NOMO-1 treated with dmso at 0.1 percent for 144 hours (cell line): ENCODE data around the gene ZSWIM1.
"Not testable (repeated sequence)": the region's sequence is repeated elsewhere in the genome, so short reads cannot be mapped to it uniquely, and the experiment has no call there.

ENCODE experiments used
- DNase-seq: peaks from one replicate; lab custom pipeline; 2025; ENCODE audit not compliant: unreplicated experiment; lab: John Stamatoyannopoulos, UW

Gene ZSWIM1

GRCh38 chr20:45887346-45887715 is 6.3 kb downstream of the ZSWIM1 start, which contains the start of gene SPATA25:
Gene SPATA25, minus strand, starts transcription at chr20:45887622. Its CDS starts 32 bp downstream, at chr20:45887590.
- no peak for DNase-seq

DNA sequence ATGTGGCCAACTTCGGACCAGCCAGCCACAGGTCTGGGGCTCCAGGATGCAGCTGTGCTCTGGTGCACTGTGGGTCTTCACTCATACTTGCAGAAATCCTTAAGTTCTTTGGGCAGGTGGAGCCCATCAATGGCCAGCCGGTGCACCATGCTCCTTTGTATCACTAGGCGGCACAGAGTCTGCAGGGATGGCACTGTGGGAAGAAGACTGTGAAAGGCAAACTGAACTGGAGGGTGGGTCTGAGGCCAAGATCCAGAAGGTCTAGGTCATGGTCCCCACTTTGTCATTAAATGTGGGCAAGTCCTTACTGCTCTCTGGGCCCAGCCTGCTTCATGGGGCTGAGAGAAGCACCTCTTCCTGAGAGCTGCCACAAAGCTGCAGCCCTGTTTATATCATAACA is 7.7 kb downstream of the ZSWIM1 start:
- no peak for DNase-seq

DNA sequence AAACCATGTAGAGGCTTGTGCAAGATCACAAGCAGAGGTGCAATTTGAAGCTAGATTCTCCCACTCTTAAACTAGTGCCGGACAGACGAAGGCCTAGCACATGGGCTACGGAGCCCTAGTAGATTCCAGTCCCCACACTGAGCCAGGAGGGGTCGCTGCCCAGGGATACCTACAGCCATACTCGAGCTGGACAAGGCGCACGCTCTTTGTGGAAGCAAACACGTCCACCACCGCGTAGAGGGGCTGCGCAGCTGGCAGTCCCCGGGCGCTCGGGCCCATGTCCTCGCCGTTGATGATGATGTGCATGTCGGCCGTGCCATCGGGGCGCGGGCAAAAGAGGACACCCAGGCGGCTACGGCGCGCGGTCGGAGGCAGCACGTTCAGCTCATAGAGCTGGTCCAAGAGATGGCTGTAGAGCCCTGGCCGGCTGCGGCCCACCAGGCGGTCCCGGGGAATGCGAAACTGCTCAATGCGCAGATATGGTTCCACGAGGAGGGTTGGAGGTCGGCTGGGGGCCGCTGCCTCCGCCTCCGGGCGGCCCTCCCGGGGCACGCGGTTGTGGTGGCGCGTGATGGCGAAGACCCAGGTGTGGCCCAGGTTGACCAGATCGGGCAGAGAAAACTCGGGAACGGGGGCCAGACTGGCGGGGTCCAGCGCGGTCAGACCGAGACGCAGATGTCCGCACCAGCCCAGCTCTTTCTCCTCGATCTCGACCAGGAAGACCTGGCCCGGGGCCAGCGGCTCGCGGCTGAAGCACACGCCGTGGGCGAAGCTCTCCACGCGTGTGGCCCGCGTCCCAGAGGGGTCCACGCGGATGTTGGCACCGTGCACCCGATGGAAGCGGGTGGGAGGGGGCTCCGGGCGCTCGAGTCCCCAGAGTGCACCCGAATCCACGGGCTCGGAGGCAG is 9.3 kb downstream of the ZSWIM1 start:
- peak; percentile 21 for DNase-seq

DNA sequence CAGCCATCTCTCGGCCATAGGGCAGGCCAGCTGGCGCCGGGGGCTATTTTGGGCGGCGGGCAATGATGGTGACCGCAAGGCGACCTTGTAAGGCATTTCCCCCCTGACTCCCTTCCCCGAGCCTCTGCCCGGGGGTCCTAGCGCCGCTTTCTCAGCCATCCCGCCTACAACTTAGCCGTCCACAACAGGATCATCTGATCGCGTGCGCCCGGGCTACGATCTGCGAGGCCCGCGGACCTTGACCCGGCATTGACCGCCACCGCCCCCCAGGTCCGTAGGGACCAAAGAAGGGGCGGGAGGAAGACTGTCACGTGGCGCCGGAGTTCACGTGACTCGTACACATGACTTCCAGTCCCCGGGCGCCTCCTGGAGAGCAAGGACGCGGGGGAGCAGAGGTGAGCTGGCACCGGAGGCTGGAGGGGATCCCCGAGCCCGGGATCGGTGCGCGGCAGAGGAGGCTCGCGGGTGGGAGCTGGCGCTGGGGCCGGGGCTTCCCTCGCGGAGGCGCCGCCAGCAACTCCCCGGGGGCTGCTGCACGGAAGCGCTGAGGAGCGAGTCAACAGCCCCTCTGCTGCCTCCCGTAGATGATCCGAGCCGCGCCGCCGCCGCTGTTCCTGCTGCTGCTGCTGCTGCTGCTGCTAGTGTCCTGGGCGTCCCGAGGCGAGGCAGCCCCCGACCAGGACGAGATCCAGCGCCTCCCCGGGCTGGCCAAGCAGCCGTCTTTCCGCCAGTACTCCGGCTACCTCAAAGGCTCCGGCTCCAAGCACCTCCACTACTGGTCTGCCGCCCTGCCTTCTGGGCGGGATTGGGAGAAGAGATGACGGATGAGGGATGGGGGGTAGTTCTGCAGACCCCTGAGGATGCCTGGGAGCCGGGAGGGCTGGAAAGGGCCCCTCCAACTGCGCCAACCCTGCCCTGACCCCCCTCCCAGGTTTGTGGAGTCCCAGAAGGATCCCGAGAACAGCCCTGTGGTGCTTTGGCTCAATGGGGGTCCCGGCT is 10.3 kb downstream of the ZSWIM1 start, which contains the start of the genes CTSA and NEURL2:
CTSA (plus strand) TSS at position 351 of the 999 bp plus-strand sequence; CDS start at position 585, 234 bp downstream.
NEURL2 (minus strand) TSS at position 224 of the 999 bp plus-strand sequence; CDS start at position 7, 217 bp downstream.
- DNase-seq = peak; percentile 67

DNA sequence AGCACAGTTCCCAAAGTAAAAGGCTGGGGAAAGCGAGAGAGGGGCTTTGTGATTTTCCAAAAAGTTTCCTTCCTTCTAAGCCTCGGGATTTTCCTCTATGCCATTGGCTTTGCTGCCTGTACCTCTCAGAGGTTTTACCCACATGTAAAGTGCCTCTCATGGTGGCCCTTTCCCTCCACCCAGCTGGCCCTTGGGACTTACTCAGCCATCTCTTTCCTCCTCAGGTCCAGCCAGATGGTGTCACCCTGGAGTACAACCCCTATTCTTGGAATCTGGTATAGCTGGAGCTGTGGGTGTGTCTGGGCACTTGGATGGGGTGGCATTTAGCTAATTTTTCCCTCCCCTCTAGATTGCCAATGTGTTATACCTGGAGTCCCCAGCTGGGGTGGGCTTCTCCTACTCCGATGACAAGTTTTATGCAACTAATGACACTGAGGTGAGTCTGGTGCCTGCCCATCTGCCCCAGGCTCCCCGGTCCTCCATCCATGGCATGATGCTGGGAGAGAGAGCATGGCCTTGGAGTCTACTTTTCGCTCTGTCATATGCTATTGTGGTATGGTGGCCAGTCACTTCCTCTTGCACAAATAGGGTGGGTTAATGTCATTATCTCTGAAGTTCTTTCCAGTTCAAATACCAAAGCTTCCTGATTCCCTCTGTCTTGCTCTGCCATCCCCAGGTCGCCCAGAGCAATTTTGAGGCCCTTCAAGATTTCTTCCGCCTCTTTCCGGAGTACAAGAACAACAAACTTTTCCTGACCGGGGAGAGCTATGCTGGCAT is 11.2 kb downstream of the ZSWIM1 start:
- peak; percentile 15 for DNase-seq

GRCh38 chr20:45892828-45893500 is 11.9 kb downstream of the ZSWIM1 start:
- DNase-seq = no peak

- no peak for DNase-seq
Measured at GRCh38 chr20:45893831-45894230, 12.8 kb downstream of the ZSWIM1 start.

DNA sequence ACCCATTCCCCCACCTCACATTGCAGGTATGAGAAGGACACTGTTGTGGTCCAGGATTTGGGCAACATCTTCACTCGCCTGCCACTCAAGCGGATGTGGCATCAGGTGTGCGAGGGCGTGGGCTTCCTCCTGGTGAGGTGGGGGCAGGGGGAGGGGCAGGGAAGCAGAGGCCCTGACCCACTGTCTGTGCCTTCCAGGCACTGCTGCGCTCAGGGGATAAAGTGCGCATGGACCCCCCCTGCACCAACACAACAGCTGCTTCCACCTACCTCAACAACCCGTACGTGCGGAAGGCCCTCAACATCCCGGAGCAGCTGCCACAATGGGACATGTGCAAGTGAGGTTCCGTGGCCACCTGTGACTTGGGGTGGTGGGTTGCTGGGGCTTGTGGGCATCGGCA is 13.8 kb downstream of the ZSWIM1 start:
- DNase-seq = no peak

- DNase-seq = no peak
Measured at GRCh38 chr20:45896641-45897161, 15.7 kb downstream of the ZSWIM1 start.

DNA sequence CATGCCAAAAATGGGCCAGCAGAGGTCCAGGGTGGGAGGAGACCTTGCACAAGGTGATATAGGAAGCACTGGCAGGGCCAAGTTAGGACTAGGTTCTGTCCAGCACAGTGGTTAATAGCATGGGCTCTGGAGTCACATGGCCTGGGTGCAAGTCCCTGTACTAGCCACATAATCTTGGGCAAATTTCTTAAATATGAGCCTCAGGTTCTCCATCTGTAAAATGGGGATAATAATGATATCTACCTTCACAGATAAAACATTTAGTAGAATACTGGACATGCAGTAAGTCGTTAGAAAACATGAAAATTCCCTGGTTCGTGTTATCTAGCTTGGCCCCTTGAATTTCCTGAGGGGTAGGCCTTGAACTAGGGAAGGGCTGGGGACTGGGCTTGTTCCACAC is 16.3 kb downstream of the ZSWIM1 start:
- no peak for DNase-seq

GRCh38 chr20:45897692-45898091 is 16.7 kb downstream of the ZSWIM1 start:
- DNase-seq = no peak

DNA sequence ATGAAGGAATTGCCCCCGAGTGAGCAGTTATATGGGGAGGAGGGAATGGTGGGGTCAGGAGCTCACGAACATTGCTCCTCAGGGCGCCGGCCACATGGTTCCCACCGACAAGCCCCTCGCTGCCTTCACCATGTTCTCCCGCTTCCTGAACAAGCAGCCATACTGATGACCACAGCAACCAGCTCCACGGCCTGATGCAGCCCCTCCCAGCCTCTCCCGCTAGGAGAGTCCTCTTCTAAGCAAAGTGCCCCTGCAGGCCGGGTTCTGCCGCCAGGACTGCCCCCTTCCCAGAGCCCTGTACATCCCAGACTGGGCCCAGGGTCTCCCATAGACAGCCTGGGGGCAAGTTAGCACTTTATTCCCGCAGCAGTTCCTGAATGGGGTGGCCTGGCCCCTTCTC is 17.3 kb downstream of the ZSWIM1 start:
- DNase-seq = no peak

DNA sequence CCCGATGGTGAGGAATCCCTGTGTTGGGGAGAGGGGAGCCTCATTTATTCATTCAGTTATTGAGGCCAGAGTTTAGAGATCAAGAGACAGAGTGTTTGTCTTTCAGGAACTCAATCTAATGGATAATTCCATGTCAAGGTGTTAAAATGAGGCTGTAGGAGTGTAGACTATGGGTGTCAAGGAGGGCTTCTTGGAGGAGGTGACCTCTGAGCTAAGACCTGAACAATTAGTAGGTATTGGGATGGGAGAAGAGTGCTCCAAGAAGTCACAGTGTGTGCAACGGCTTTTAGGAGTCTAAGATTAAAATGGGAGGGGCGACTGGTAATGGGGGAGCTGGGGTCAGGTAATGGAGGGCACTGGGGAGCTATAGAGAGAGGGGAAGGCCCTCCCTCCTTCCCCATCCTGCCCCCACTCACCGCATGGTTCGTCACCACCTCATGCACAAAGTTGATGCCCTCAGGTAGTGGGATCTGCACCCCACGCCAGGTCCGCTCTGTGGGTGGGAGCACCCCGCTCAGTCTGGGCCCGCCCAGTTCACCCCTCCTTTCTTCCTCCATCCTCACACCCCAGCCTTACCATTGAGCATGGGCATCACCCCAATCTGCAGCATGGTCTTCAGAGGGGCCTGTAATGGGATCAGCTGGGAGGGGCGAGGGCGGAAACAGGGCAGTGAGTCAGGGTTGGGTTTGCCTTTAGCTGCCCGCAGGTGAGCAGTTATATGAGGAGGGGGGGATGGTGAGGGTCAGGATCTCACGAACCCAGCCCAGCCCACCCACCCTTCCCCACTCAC is 18.2 kb downstream of the ZSWIM1 start:
- DNase-seq = no peak

GRCh38 chr20:45901332-45901731 is 20.3 kb downstream of the ZSWIM1 start:
- DNase-seq = not testable (repeated sequence)

GRCh38 chr20:45902199-45902701 is 21.2 kb downstream of the ZSWIM1 start:
- DNase-seq = no peak

- DNase-seq = no peak
Measured at GRCh38 chr20:45904583-45905504, 23.8 kb downstream of the ZSWIM1 start.

GRCh38 chr20:45905505-45906079 is 24.6 kb downstream of the ZSWIM1 start:
- DNase-seq = no peak
